IPS-18c (cell line): ENCODE measurements around the gene GRID1.
"Not testable (repeated sequence)": the region's sequence is repeated elsewhere in the genome, so short reads cannot be mapped to it uniquely, and the experiment has no call there.

ENCODE experiments used
- H3K4me3 ChIP-seq: 2 replicates; pipeline ENCODE4 v1.7.0; 2013; ENCODE audit warnings: low read depth, mild to moderate bottlenecking, low read length, moderate library complexity; ENCODE audit not compliant: insufficient read depth
- H3K9me3 ChIP-seq: one replicate; pipeline ENCODE4 v1.6.1; 2013; ENCODE audit warnings: mild to moderate bottlenecking, low read length, moderate library complexity; ENCODE audit not compliant: control insufficient read depth, insufficient read depth

The GRID1 gene

GRCh38 chr10:86107611-86108310 lies 258.8 kb downstream of the GRID1 start:
- H3K4me3 ChIP-seq, H3K9me3 ChIP-seq: not testable (repeated sequence)

GRCh38 chr10:86107131-86107530 lies 259.5 kb downstream of the GRID1 start:
- no peaks in the 10 kb centered on the region for H3K9me3 ChIP-seq
- H3K4me3 ChIP-seq: no peak overlapping the region

DNA sequence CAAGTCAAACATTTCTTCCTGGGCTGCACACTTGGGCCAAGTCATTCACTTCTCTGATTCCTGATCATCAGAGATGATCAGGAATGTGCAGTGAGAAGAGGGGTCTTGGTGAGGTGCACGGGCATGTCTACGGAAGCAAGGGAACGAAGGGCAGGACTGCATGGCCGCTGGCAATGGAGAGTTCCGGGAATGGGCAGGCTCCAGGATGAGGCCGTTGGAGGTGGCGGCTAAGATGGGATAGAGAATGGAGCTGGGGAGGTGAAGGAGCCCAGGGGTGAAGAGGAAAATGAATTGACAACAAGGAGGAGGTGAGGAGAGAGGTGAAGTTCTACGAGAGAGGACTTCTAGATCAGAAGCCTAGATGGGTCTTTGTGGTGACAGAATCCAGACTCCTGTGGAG lies 260.0 kb downstream of the GRID1 start:
- no peak overlapping the region for H3K4me3 ChIP-seq
- H3K9me3 ChIP-seq: no peaks in the 10 kb centered on the region

DNA sequence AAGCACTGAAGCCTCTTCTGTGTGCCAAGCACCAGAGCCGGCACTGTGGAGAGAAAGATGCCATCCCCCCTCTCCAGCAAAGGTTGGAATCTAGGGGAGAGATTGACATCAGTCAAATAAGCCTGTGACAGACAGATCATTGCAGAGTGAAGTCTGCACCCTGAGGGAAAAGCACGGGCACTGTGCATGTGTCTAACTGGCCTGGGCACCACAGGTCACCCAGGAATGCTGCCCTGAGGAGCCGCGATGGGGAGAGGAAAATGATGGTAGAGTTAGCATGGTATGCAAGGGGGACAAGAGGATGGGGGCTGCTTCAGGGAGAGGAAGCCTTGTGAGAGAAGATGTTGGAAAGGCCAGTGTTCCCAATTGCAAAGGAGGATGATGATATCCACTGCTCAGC lies 261.0 kb downstream of the GRID1 start:
- Histone ChIP-seq H3K4me3 (no peak overlapping the region), H3K9me3 (no peaks in the 10 kb centered on the region)

DNA sequence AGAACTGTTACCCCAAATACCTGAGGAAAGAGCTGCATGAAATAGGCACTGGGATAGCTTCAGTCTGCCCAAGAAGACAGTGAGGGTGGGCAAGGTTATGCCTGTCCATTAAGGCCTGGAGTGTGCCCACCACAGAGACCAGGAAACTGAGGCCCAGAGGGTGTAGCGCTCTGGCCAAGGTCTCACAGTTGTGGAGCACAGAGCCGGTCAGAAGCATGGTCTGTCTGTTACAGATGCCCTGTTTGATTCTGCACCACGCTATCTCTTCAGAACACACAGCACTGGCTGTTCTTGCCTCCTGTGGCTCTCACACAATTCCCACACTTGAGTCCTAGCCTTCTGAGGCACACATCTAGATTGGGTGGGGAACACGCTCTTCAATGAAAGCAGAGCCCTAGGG lies 261.4 kb downstream of the GRID1 start:
- Histone ChIP-seq H3K4me3 (no peak overlapping the region), H3K9me3 (no peaks in the 10 kb centered on the region)

GRCh38 chr10:86104611-86105145 lies 261.9 kb downstream of the GRID1 start:
- H3K4me3 ChIP-seq: no peak overlapping the region
- no peaks in the 10 kb centered on the region for H3K9me3 ChIP-seq

DNA sequence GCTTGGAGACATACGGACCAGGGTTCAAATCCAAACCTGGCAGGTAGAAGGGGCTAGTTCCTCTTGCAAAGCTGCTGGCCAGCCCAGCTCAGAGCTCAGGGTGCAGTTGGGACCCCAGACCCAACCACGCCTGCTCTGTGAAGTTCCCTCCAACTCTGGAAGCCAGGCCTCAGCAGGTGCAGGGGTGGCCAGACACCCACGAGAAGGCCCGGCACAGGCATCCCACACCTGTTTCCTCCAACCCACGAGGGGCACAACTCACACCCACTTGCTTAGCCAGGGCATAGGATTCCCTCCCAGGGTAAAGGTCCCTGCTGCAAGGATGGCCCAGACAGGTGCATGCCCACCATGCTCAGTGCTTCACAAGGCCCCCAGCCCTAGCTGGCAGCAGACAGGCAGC lies 262.4 kb downstream of the GRID1 start:
- Histone ChIP-seq H3K9me3 (no peaks in the 10 kb centered on the region), H3K4me3 (no peak overlapping the region)

GRCh38 chr10:86103391-86104101 lies 263.0 kb downstream of the GRID1 start:
- H3K4me3 ChIP-seq: no peak overlapping the region
- no peaks in the 10 kb centered on the region for H3K9me3 ChIP-seq

DNA sequence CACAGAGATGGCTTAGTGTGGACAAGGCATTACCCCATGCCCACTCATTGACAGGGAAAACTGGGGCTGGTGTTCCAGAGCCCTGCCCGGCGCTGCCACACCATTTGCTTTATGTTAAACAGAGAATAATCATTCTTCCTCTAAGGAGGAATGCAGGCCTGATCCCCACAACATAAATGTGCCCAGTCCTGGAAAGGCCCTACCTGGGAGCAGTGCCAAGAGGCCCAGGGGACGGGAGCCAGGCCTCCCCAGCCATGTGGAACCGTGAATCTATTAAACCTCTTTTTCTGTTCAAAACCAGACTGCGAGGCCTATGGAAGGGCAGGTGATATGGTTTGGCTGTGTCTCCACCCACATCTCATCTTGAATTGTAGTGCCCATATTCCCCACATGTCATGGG lies 264.1 kb downstream of the GRID1 start:
- Histone ChIP-seq H3K9me3 (no peaks in the 10 kb centered on the region), H3K4me3 (no peak overlapping the region)

- H3K4me3 ChIP-seq: no peak overlapping the region
Observed at GRCh38 chr10:86102031-86102430, 264.6 kb downstream of the GRID1 start.

DNA sequence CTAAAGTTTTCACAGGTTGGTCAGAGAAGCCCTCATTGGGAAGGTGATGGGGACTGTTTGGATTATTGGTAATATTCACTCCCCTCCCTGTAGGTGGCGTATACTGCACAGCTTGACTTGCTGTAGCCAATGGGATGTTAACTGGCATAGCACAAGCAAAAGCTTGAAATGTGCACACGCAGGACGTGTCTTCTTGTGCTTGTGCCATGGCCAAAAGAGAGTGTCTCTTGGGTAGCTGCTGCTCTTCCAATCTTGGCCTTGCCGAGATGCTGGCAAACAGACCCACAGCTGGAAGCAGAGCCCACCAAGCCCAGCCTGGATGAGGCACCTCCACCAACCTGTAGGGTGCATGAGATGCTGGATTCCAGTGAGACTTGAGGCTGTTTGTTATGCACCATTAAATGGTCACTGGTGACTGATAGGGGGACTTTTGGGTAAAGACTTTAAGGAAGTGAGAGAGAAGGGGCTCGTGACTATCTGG lies 266.0 kb downstream of the GRID1 start:
- Histone ChIP-seq H3K4me3 (no peak overlapping the region), H3K9me3 (no peaks in the 10 kb centered on the region)

More at GRCh38 chr10:86102031-86102430, 264.6 kb downstream of the GRID1 start:
- no peaks in the 10 kb centered on the region for H3K9me3 ChIP-seq

- Histone ChIP-seq H3K4me3 (no peak overlapping the region), H3K9me3 (no peaks in the 10 kb centered on the region)
Observed at GRCh38 chr10:86099542-86100334, 266.9 kb downstream of the GRID1 start.

DNA sequence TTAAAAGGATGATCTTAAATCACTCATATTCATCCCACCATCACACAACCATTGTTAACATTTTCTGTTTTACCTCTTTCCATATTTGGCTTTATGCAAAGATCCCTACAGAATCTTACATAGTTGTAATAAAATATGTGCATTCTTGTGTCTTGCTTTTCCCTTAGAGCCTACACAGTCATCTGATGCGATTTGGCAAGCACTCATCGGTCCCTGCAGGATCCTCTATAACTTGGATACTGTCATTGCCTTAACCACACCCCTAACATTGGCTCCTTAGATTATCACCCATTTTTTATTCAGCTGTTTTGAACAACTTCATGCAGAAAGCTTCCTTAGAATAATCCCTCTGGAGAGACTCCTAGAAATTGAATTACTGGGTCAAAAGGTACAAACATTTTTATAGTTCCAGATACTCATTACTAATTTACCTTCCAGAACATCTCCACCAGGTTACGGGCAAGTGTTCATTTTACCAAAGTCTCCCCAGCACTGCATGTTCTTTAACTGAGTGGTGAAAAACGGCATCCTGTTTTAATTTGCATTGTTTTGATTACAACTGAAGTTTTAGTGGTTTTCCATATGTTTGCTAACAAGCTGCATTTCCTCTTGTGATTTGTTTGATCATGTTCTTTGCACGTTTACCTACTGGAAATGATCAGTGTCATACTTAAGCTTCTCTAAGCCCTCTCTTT lies 268.3 kb downstream of the GRID1 start:
- no peaks in the 10 kb centered on the region for H3K9me3 ChIP-seq

GRCh38 chr10:86095061-86095460 lies 271.5 kb downstream of the GRID1 start:
- not testable (repeated sequence) for H3K9me3 ChIP-seq, H3K4me3 ChIP-seq

More for the DNA sequence above, 268.3 kb downstream of the GRID1 start:
- no peak overlapping the region for H3K4me3 ChIP-seq

GRCh38 chr10:86092311-86092710 lies 274.3 kb downstream of the GRID1 start:
- not testable (repeated sequence) for H3K9me3 ChIP-seq, H3K4me3 ChIP-seq

DNA sequence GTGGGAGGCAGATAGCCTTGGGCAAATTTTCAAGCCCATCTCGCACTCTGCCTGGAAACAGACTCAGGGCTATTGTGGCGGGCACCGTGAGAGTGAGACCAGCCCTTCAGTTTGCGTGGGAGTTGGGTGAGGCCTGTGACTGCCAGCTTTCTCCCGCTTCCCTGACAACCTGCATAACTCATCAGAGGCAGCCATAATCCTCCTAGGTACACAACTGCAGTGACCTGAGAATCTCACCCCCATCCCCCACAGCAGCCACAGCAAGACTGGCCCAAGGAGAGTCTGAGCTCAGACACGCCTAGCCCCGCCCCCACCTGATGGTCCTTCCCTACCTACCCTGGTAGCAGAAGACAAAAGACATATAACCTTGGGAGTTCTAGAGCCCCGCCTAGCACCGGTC lies 275.4 kb downstream of the GRID1 start:
- H3K9me3 ChIP-seq: no peaks in the 10 kb centered on the region
- no peak overlapping the region for H3K4me3 ChIP-seq

DNA sequence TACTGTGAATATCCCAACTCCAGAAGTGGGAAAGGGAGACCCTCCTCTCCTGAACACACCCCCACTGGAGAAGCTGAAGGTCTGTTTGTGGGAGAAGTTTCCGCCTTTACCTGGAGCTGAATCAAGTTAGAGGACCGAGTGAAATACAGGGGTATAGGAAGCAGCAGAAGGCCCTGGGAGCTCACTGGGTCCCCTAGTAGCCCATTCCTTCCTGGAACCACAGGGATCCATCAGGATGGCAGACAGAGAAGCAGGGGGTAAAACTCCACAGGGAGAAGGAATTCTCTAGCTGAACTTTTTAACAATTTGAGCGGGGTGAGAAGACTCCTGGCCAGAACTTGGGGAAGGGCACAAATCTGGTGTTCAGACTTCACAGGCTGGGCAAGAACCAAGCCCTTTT lies 275.8 kb downstream of the GRID1 start:
- H3K9me3 ChIP-seq: no peaks in the 10 kb centered on the region
- no peak overlapping the region for H3K4me3 ChIP-seq
